Retinal pigment epithelial cell (primary cell): ENCODE measurements around the gene RBM19.

Source experiments
- DNase-seq: peaks from one replicate; pipeline ENCODE4 v3.0.0-alpha.2; 2010; ENCODE audit warnings: low read depth
- H3K4me3 ChIP-seq: 2 replicates; pipeline ENCODE4 v1.5.1; 2011; ENCODE audit warnings: mild to moderate bottlenecking, low read length, control low read depth, moderate library complexity
- TF ChIP-seq, protein P1 (sequence below): conservative IDR thresholded peaks from 2 replicates; pipeline ENCODE4 v1.5.1; 2011; ENCODE audit warnings: low read depth, low read length, control low read depth, inconsistent platforms

The RBM19 gene

DNA sequence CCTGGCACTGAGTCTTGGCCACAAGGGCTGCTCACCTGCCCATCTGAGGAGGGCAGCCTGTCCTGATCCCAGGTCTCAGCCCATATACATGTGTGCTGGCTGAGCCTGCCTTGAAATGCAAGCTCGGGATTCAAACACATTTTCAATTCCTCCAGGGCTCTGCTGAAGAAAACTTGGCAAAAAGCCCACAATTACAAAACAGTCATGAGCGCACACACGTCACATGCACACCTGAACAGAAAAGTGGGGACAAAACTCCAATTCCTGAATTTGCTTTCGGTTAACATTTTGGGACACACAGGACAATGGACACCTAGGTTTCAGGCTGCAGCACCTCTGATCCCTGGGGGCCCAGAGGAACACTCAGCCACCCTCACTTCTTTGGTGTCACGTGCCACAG is 113.9 kb downstream of the RBM19 start:
- no peak for DNase-seq
- TF ChIP-seq, protein P1, sequence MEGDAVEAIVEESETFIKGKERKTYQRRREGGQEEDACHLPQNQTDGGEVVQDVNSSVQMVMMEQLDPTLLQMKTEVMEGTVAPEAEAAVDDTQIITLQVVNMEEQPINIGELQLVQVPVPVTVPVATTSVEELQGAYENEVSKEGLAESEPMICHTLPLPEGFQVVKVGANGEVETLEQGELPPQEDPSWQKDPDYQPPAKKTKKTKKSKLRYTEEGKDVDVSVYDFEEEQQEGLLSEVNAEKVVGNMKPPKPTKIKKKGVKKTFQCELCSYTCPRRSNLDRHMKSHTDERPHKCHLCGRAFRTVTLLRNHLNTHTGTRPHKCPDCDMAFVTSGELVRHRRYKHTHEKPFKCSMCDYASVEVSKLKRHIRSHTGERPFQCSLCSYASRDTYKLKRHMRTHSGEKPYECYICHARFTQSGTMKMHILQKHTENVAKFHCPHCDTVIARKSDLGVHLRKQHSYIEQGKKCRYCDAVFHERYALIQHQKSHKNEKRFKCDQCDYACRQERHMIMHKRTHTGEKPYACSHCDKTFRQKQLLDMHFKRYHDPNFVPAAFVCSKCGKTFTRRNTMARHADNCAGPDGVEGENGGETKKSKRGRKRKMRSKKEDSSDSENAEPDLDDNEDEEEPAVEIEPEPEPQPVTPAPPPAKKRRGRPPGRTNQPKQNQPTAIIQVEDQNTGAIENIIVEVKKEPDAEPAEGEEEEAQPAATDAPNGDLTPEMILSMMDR: no peak
- no peak overlapping the region for H3K4me3 ChIP-seq

DNA sequence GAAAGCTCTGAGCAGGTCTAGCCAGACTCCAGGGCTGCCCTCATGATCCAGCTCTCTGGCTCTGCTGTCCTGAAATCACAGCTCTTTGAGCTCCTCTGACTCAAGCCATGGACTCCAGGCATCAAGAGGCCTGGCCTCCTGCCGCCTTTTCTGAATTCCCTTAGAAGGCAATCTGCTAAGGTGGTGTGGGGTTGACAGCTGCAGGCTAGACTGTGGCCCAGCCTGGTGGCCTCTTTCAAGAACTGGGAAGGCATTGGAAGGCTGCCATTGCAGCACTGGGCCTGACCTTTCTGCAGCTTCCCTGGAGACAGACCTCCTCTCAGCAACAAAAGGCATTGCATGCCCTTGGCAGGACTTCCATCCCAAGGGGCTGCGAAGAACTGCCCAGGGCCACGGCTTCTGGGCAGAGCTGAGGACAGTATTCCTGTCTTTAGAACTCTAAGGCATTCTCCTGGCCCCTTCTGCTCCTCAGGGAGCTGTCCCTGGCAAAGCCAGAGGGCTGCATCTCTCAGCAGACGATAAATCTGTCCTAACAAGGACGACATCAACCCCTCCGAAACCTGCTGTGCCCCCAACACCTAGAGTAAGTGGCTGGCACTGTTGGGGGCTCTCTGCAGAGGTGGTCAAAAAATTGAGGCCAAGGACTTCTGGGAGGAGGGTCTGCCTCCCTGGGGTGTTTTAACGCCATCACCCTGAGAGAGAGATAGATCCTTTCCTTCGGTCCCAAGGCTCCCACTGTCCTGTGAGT is 115.6 kb downstream of the RBM19 start:
- no peak overlapping the region for H3K4me3 ChIP-seq
- no peak for DNase-seq
- TF ChIP-seq, protein P1: no peak

DNA sequence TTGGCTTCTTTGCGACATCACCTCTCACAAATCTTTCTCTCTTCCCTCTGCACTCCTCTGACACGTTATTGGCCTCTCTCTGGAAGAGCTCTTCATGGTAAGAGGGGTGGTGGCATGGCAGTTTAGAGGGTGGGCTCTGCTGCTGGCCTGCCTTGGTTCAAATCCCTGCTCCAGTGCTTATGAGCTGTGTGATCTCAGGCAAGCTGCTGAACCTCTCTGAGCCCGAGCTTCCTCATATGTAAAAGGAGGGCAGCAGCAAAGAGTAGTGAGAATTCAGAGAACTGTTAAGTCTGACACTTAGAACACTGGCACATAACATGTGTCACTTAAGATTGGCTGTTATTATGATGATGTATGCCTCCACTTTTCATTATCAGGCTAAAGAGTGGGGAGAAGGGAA is 118.3 kb downstream of the RBM19 start:
- TF ChIP-seq, protein P1: no peak
- no peak for DNase-seq
- no peak overlapping the region for H3K4me3 ChIP-seq

DNA sequence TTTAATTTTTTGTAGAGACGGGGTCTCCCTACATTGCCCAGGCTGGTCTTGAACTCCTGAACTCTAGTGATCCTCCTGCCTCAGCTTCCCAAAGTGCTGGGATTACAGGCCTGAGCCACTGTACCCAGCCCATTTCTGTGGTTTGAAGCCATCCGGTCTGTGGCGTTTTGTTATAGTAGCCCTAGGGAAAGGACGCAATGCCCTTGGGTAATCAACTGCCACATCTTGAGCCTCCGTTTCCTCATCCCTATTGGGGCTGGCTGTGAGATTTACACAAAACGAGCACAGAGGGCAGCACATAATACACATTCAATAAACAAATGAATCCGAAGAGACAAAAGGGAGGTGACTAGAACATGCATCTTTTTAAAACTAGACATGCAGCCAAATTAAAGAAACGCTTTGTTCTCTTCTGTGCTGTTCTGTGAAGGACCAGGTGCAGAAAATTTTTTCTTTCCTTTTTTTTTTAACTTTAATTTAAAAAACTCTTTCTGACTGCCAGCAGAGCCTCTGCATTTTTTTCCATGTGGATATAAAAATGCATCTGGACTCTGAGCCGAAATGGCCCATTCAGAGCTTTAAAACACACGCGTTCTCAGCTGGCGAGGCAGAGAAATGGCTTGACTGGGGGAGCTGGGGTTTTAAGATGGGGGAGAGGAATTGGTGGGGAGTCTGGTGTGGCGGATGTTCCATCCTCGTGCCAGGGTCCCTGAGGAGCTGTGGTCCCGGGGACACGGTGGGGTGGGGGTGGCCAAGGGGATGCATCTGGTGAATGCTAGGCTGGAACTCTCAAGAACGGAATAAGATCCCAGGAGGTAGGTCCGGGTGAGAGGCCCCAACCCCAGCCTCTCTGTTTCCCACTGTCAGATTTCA is 119.0 kb downstream of the RBM19 start:
- TF ChIP-seq, protein P1: no peak
- no peak overlapping the region for H3K4me3 ChIP-seq
- DNase-seq: no peak

DNA sequence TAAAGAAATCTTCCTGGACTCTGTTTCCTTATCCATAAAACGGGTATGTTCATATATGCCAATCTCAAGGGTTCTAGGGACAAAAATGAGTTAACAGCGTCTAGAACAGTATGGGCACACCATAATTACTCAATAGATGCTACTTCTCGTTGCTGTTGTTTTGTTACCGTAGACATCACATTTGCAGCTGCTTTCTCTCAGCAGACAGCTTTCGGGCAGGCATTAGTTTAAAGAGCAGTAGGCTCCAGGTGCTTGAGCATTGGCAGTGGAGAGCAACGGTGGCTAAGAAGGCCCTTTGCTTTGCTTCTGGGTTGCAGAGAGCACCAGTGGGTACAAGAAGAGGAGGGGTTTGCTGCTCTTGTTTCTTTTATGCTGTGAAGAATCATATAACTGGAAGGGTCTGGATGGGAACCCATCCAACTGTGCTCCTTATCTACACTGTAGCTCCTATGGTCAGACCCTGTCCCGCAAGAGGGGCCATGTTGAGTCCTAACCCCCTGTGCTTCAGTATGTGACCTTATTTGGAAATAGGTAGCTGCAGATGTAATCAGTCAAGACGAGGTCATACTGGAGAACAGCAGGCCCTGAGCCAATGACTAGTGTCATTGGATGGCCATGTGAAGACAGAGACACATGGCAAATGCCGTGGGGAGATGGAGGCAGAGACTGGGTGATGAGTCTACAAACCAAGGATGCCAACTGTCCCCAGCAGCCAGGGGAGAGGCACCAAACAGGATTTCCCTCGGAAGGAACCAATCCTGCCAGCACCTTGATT is 120.0 kb downstream of the RBM19 start:
- TF ChIP-seq, protein P1: no peak
- no peak for DNase-seq
- H3K4me3 ChIP-seq: no peak overlapping the region

DNA sequence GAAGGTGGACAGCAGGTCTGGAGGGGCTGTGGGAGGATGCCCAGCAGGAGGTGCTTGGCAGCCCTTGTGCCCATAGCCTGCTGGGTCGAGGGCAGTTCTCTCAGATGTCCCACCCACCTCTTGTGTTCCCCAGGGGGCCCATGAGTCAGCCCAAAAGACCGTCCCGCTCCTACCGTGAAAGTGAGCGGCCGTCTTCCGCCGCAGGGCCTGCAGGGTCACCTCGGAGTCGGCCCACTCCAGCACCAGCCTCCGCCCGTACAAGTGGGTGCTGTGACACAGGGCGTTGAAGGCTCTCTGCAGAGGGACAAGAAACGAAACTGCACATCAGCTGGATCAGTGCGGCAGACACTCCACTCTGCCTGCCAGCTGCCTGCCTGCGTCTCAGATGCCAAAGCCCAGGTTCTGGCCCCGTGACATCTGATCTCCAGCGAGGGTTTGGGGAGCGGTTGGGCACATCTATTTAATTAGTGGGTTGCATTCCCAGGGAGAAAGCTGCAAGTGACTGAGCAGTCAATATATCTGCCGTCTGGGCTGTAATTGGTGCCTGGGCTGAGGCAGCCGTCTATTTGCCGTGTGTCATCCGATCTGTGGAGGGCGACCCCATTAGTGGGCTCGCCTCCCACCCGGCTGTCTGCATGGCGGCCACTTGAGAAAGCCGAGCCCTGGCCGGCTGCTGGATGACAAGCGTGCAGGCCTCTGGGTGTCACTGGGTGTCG is 121.5 kb downstream of the RBM19 start:
- TF ChIP-seq, protein P1: no peak
- no peak overlapping the region for H3K4me3 ChIP-seq
- DNase-seq: no peak
